A549 (cell line): ENCODE results near the gene CYP1A2. TPM values are rescaled to one million over a fixed set of nuclear protein-coding genes. Genes with fewer than 3 reads are reported as not detected.

ENCODE experiments used
- ATAC-seq, 2 experiments: fragments of 200-7000 bp in 1 of 2; fragments of >200 bp in 1 of 2; cut with Nextera tagmentation in 1 of 2; cut with Tn5 transposase in 1 of 2; 3 replicates each; pipeline versions ENCODE4 v1.8.0 to v1.9.1; 2018 to 2020; ENCODE audit warnings: mild to moderate bottlenecking in 1 of 2, moderate library complexity in 1 of 2
- CTCF ChIA-PET: fragments of 300-600 bp; sonication (Branson Sonifier 250); formaldehyde crosslinking; extraction: SDS; loops from one replicate; lab custom pipeline; 2021; ENCODE audit warnings: antibody characterized with exemption, inconsistent platforms; lab: Yijun Ruan, JAX
- POLR2A ChIA-PET: fragments of 350-600 bp; formaldehyde crosslinking; extraction: SDS; loops from one replicate; lab custom pipeline; 2021; ENCODE audit warnings: antibody characterized with exemption, inconsistent platforms; lab: Yijun Ruan, JAX
- DNase-seq, 2 experiments: peaks; one replicate each; pipeline versions ENCODE4 v3.0.0 to v3.0.0-alpha.2; 2011 to 2016; ENCODE audit warnings: low read depth in 1 of 2, low spot score in 1 of 2
- FAIRE-seq: peaks from 2 replicates; lab custom pipeline; 2011; peaks lifted over from hg19 to GRCh38; lab: Jason Lieb, UNC
- H3K27ac ChIP-seq, 2 experiments: fragments of >200 bp; sonication (Bioruptor Twin); formaldehyde crosslinking; 3 replicates each; pipeline ENCODE4 v1.5.1; 2016 to 2017
- H3K4me1 ChIP-seq: fragments of >200 bp; sonication (Bioruptor Twin); formaldehyde crosslinking; 3 replicates; pipeline ENCODE4 v1.6.1; 2016
- H3K4me2 ChIP-seq: fragments of >200 bp; sonication (Bioruptor Twin); formaldehyde crosslinking; 3 replicates; pipeline ENCODE4 v1.6.1; 2016
- H3K4me3 ChIP-seq: fragments of >200 bp; sonication (Bioruptor Twin); formaldehyde crosslinking; 3 replicates; pipeline ENCODE4 v1.5.1; 2016
- H3K9me3 ChIP-seq: fragments of >200 bp; sonication (Bioruptor Twin); formaldehyde crosslinking; 3 replicates; pipeline ENCODE4 v1.6.1; 2016
- CBX2 ChIP-seq: fragments of 200-600 bp; sonication (generic); IDR thresholded peaks from 2 replicates; pipeline ENCODE4 v1.6.1; 2016; ENCODE audit warnings: low read depth, mild to moderate bottlenecking, borderline replicate concordance
- HDAC2 ChIP-seq: fragments of 200-600 bp; sonication (generic); IDR thresholded peaks from 2 replicates; pipeline ENCODE4 v1.6.1; 2016
- JUN ChIP-seq, 2 experiments: fragments of >200 bp; sonication (Bioruptor Twin); formaldehyde crosslinking; IDR thresholded peaks; 2 replicates in 1 of 2; 3 replicates in 1 of 2; pipeline ENCODE4 v1.6.1; 2016 to 2017
- KDM1A ChIP-seq: fragments of 200-600 bp; sonication (generic); IDR thresholded peaks from 2 replicates; pipeline ENCODE4 v1.6.1; 2016; ENCODE audit warnings: low read depth, mild to moderate bottlenecking
- KDM5A ChIP-seq: fragments of 200-600 bp; sonication (generic); IDR thresholded peaks from 2 replicates; pipeline ENCODE4 v1.6.1; 2016; ENCODE audit warnings: antibody characterized with exemption, mild to moderate bottlenecking
- MAFK ChIP-seq: fragments of 450-650 bp; IDR thresholded peaks from 2 replicates; pipeline ENCODE4 v1.6.1; 2014; ENCODE audit not compliant: partially characterized antibody
- NFE2L2 ChIP-seq: fragments of 150-350 bp; conservative IDR thresholded peaks from 2 replicates; pipeline ENCODE4 v1.6.1; 2014; ENCODE audit warnings: low read length
- POLR2A ChIP-seq: IDR thresholded peaks from 2 replicates; pipeline ENCODE4 v1.6.1; 2012; ENCODE audit warnings: mild to moderate bottlenecking, low read length
- POLR2AphosphoS2 ChIP-seq: conservative IDR thresholded peaks from 2 replicates; pipeline ENCODE4 v1.6.1; 2012; ENCODE audit warnings: low read length, improper control_type of control experiment, inconsistent platforms
- SREBF2 ChIP-seq: fragments of 450-650 bp; IDR thresholded peaks from 2 replicates; pipeline ENCODE4 v1.6.1; 2014; ENCODE audit warnings: mild to moderate bottlenecking, moderate library complexity
- TP53 ChIP-seq: fragments of 250-450 bp; sonication (Bioruptor Pico); IDR thresholded peaks from 2 replicates; pipeline ENCODE4 v1.5.0; 2021; ENCODE audit warnings: mild to moderate bottlenecking, moderate library complexity
- ZFP36 ChIP-seq: fragments of 450-650 bp; IDR thresholded peaks from 2 replicates; pipeline ENCODE4 v1.6.1; 2014; ENCODE audit warnings: borderline replicate concordance; ENCODE audit not compliant: partially characterized antibody
- WGBS: methylation state at CpG from one replicate; pipeline ENCODE4 v1.1.6; 2017; ENCODE audit errors: missing lambda C conversion rate; 5-methylcytosine and 5-hydroxymethylcytosine counted together
- polyA plus RNA-seq, 4 experiments: library from polyadenylated mRNA; depleted of rRNA in 3 of 4; stranded (reverse); fragments of >200 nt; fragmentation: RNase III in 1 of 4; extraction: RNeasy Plus Mini Kit Qiagen cat#74134 plus additional on column Dnase treatment in 1 of 4; gene quantifications; 2 replicates in 3 of 4; 3 replicates in 1 of 4; pipeline ENCODE4 v1.2.3, GENCODE V29; 2011 to 2017
- TF ChIP-seq, protein P1 (sequence below): IDR thresholded peaks from 2 replicates; pipeline ENCODE4 v1.6.1; 2012
- TF ChIP-seq, protein P2 (sequence below): fragments of 150-350 bp; IDR thresholded peaks from 2 replicates; pipeline ENCODE4 v1.6.1; 2014; ENCODE audit warnings: low read depth, mild to moderate bottlenecking, low read length

Gene CYP1A2
- polyA plus RNA-seq, 2 of the 4 experiments (the other 2 are of a cell fraction): not detected

DNA sequence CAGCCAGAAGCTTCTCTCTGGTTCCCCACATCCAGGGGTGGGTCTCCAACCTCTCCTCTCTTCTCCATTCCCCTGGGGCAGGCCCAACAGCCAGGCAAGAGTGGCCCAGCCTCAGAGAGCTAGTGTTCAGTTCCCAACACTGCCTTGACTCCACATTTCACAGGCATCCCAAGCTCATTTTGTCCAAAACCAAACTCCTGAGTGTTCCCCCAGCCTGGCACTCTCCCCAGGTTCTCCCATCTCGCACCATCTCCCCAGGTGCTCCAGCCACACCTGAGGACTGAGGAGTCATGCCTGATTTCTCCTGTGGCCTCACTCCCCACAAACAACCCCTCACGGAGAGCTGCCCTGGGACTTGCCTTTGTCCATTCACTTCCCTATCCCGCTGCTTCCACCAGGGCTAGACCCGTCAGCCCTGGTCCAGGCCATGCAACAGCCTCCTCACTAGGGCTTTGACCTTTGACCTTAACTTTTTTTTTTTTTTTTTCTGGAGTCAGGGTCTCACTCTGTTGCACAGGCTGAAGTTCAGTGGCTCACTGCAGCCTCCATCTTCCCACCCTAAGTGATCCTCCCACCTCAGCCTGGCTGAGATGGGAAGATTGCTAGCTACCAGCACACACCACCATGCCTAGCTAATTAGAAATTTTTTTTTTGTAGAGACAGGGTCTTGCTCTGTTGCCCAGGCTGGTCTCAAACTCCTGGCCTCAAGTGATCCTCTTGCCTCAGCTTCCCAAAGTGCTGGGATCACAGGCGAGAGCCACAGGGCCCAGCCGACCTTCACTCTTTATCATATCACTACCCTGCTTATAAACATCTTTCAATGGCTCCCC is 29.3 kb downstream of the CYP1A2 start:
- DNase-seq (no peak), ATAC-seq (no peak), FAIRE-seq (no peak)
- ChIA-PET POLR2A (interaction anchor here (1.1 kb wide), 1 partner anchor 179 kb away, joined by 3 read pairs; the partner anchor contains the start of gene RPP25), CTCF (interaction anchor here (0.6 to 65.6 kb wide), 6 partner anchors 8 to 1651 kb away, joined by 3 to 1908 read pairs (median 124); partner anchors contain the start of genes CPLX3, LMAN1L and ULK3)
- Histone ChIP-seq H3K27ac (no peak overlapping the region), H3K4me2 (no peak overlapping the region), H3K4me1 (peaks cover 8% of the 10 kb centered on the region; the same call in 2 of the 3 replicates), H3K4me3 (no peak overlapping the region), H3K9me3 (no peaks in the 10 kb centered on the region)
- 89% methylated on average over 6 of the region's 6 CpGs for WGBS
- TF ChIP-seq TP53 (CRISPR knock-in tag): no peak
- TF ChIP-seq NFE2L2: no peak

DNA sequence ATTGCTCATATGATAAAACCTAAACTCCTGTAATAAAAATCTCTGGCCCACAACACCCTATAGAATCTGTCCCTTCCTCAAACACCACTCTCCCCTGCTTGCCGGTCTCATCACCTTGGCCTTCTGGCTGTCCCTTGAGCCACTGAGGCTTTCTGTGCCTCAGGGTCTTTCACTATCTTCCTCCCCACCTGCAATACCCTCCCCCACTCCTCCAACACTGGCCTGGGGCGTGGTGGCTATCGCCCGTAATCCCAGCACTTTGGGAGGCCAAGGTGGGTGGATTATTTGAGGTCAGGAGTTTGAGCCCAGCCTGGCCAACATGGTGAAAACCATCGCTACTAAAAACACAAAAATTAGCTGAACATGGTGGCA is 29.9 kb downstream of the CYP1A2 start:
- CTCF ChIA-PET: interaction anchor here (0.6 to 65.6 kb wide), 7 partner anchors 8 to 1652 kb away, joined by 3 to 1908 read pairs (median 11); partner anchors contain the start of genes CPLX3, LMAN1L and ULK3
- H3K27ac ChIP-seq: no peak overlapping the region
- no peak for TF ChIP-seq KDM5A
- TF ChIP-seq JUN (IDR thresholded peaks at IDR 0.05): no peak
- TF ChIP-seq, protein P1, sequence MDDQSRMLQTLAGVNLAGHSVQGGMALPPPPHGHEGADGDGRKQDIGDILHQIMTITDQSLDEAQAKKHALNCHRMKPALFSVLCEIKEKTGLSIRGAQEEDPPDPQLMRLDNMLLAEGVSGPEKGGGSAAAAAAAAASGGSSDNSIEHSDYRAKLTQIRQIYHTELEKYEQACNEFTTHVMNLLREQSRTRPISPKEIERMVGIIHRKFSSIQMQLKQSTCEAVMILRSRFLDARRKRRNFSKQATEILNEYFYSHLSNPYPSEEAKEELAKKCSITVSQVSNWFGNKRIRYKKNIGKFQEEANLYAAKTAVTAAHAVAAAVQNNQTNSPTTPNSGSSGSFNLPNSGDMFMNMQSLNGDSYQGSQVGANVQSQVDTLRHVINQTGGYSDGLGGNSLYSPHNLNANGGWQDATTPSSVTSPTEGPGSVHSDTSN: no peak
- no peak for TF ChIP-seq CBX2
- TF ChIP-seq SREBF2: no peak
- no peak for ATAC-seq
- H3K4me2 ChIP-seq: no peak overlapping the region
- no peak for DNase-seq
- H3K4me3 ChIP-seq: no peak overlapping the region
- FAIRE-seq: no peak
- peaks cover 14% of the 10 kb centered on the region for H3K4me1 ChIP-seq
- POLR2A ChIA-PET: no interaction called here
- no peaks in the 10 kb centered on the region for H3K9me3 ChIP-seq
- 79% methylated on average over 5 of the region's 5 CpGs for WGBS

DNA sequence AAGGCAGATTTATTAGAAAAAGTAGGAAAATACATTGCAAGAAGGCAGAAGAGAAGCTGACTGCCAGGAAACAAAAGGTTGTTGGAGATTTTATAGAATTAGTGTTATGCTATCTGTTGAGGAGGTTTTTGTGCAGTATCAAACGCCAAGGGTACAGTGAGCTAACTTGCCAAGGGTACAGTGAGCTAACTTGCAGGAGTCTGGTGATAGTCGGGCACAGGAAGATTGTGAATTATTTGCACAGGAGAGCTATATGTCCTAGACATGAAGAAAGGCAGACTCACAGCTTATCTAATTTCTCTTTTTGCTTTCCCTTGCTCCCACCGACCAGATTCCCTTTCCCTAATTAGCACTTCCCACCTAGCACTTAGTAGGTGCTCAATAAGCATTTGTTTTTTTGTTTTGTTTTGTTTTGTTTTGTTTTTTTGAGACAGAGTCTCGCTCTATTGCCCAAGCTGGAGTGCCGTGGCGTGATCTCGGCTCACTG is 30.6 kb downstream of the CYP1A2 start:
- FAIRE-seq (no peak), DNase-seq (no peak), ATAC-seq (no peak)
- H3K4me2 ChIP-seq: no peak overlapping the region
- TF ChIP-seq, protein P2, sequence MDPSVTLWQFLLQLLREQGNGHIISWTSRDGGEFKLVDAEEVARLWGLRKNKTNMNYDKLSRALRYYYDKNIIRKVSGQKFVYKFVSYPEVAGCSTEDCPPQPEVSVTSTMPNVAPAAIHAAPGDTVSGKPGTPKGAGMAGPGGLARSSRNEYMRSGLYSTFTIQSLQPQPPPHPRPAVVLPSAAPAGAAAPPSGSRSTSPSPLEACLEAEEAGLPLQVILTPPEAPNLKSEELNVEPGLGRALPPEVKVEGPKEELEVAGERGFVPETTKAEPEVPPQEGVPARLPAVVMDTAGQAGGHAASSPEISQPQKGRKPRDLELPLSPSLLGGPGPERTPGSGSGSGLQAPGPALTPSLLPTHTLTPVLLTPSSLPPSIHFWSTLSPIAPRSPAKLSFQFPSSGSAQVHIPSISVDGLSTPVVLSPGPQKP: no peak
- TF ChIP-seq POLR2A (no peak), POLR2AphosphoS2 (no peak)
- WGBS: 77% methylated on average over 7 of the region's 7 CpGs
- H3K4me1 ChIP-seq: peaks cover 20% of the 10 kb centered on the region
- no peak overlapping the region for H3K4me3 ChIP-seq
- POLR2A ChIA-PET: no interaction called here
- CTCF ChIA-PET: interaction anchor here (0.9 to 65.6 kb wide), 5 partner anchors 9 to 170 kb away, joined by 3 to 1908 read pairs (median 12); partner anchors contain the start of genes CPLX3, LMAN1L and ULK3
- H3K27ac ChIP-seq: no peak overlapping the region
- no peaks in the 10 kb centered on the region for H3K9me3 ChIP-seq

DNA sequence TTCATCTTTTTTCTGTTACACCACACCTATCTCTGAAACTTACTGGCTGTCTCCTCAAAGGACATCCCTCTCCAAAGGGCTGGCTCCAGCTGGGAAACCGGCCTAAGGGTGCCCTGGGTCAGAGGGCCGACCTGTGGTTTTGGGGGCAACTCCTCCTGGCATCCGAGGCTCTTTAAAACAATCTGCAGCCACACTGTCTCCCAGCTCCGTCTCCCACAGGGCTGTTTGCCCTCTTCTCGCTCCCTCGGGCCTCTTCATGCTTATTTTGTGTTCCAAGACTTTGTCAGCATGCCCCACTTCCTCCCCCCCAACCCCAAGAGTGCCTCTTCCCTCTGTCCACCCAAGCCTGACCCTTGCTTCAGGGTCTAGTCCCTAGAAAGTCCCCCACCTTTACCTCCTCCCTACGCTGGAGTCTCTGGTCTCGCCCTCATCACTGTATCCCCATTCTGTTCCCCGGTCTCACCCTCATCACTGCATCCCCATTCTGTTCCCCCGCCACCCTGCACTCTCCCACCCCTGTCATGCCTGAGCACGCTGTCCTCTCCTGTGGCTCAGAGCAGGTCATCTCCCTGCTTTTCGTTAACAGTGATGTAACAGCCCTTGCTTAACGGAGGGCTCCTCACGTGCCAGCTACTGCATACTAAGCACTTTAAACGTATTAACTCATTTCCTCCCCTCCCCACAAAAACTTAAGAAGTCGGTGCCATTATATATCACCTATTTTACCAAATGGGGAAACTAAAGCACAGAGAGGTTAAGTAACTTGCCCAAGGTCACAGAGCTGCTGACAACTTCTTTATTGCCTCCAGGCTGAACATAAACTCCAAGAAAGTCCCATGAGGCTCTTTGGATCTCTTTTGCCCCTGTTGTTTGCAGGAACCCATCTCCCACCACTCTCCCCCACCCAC is 32.1 kb downstream of the CYP1A2 start:
- WGBS: 79% methylated on average over 16 of the region's 16 CpGs
- peak; percentile 15 for TF ChIP-seq MAFK
- TF ChIP-seq KDM1A: peak; percentile 68; the same call in 1 of the 2 replicates
- TF ChIP-seq HDAC2: no peak
- TF ChIP-seq ZFP36: peak; percentile 36
- FAIRE-seq: no peak
- no peaks in the 10 kb centered on the region for H3K9me3 ChIP-seq
- no peak overlapping the region; the same call in 2 of the 3 replicates for H3K4me3 ChIP-seq
- no peak for DNase-seq
- peak overlapping the region; percentile 97 for H3K4me2 ChIP-seq
- no peak for ATAC-seq
- peaks cover 22% of the 10 kb centered on the region for H3K4me1 ChIP-seq
- CTCF ChIA-PET: interaction anchor here (0.9 to 65.6 kb wide), 10 partner anchors 10 to 169 kb away, joined by 3 to 1908 read pairs (median 4); partner anchors contain the start of genes CPLX3, LMAN1L and ULK3
- peak overlapping the region in 1 of 2 experiments; percentile 97; a peak in 3 of 6 replicates for H3K27ac ChIP-seq
- POLR2A ChIA-PET: interaction anchor here (1.1 kb wide), 2 partner anchors 10 to 176 kb away, joined by 3 read pairs; partner anchors contain the start of gene RPP25
